ENCODE measurements around the gene ASTL.

GRCh38 chr2:96120091-96120720, 18.1 kb downstream of the ASTL start:
- TF ChIP-seq, protein P1, sequence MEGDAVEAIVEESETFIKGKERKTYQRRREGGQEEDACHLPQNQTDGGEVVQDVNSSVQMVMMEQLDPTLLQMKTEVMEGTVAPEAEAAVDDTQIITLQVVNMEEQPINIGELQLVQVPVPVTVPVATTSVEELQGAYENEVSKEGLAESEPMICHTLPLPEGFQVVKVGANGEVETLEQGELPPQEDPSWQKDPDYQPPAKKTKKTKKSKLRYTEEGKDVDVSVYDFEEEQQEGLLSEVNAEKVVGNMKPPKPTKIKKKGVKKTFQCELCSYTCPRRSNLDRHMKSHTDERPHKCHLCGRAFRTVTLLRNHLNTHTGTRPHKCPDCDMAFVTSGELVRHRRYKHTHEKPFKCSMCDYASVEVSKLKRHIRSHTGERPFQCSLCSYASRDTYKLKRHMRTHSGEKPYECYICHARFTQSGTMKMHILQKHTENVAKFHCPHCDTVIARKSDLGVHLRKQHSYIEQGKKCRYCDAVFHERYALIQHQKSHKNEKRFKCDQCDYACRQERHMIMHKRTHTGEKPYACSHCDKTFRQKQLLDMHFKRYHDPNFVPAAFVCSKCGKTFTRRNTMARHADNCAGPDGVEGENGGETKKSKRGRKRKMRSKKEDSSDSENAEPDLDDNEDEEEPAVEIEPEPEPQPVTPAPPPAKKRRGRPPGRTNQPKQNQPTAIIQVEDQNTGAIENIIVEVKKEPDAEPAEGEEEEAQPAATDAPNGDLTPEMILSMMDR (conservative IDR thresholded peaks at IDR 0.05; ENCODE audit: low read length): no peak
- no peak for TF ChIP-seq EZH2phosphoT487 (IDR thresholded peaks at IDR 0.05; ENCODE audit: borderline replicate concordance, low read depth, low read length)
